HG03354 (cell line): ENCODE results near the gene PRM1.
A peak's percentile ranks its signal among the peaks of the same experiment; 100 is the strongest.

Experiments
- ATAC-seq: cut with Tn5 transposase; IDR thresholded peaks from one replicate; pipeline ENCODE4 v1.9.1; 2021; ENCODE audit warnings: mild to moderate bottlenecking; ENCODE audit not compliant: unreplicated experiment, poor library complexity, severe bottlenecking

Gene PRM1, protein sequence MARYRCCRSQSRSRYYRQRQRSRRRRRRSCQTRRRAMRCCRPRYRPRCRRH

DNA sequence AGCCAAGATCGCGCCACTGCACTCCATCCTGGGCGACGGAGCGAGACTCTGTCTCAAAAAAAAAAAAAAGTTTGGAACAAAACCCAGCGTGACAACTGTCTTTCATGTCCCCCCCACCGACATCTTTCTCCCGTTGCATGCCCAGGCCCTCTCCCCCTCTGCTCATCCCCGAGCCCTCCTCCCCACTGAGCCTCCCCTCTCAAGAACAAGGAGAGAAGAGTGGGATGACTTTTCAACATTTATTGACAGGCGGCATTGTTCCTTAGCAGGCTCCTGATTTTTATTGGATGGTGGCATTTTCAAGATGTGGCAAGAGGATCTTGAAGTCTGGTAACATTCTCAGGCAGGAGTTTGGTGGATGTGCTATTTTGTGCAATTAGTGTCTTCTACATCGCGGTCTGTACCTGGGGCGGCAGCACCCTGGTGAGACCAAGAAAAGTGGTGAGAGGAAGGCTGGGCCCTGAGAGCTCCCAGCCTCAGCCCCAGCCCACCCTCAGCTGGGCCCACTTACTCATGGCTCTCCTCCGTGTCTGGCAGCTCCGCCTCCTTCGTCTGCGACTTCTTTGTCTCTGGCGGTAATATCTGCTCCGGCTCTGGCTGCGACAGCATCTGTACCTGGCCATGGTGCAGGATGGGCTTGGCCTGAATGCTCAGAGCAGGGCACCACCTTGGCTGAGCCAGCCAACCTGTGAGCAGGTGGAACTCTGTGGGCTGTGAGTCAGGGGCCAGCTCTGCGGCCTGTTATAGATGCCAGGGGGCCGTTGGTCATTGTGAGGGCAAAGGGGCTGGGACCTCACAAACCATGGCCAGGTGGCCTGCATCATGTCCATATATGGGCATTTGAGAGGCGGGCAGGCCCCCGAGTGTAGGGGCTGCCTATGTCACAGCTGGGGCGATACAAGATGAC, at the start of gene PRM1:
PRM1 (minus strand) TSS at position 715 of the 907 bp plus-strand sequence; CDS start at position 623, 92 bp downstream.
- ATAC-seq, result no peak

DNA sequence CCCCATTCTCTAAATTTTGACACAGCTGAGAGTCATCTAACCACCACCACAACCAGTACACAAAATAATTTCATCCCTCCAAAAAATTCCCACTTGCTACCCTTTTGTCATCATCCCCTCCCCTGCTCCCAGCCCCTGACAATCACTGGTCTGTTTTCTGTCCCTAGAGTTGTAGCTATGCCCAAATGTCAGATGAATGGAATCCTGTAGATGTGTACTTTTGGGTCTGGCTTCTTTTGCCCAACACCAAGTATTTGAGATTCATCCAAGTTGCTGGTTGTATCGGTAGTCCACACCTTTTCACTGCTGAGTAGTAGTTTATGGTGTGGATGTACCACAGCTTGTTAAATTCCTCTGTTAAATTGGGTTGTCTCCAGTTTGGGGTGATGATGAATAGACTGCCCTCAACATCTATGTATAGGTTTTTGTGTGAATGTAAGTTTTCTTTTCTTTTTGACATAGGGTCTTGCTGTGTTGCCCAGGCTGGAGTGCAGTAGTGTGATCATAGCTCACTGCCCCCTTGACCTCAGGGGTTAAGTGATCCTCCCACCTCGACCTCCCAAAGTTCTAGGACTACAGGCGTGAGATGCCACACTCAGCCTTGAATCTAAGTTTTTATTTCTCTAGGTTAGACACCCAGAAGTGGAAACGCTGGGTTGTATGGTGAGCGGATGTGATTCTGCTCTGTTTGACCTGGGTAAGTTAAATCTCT, 49.6 kb upstream of the PRM1 start:
- no peak for ATAC-seq

DNA sequence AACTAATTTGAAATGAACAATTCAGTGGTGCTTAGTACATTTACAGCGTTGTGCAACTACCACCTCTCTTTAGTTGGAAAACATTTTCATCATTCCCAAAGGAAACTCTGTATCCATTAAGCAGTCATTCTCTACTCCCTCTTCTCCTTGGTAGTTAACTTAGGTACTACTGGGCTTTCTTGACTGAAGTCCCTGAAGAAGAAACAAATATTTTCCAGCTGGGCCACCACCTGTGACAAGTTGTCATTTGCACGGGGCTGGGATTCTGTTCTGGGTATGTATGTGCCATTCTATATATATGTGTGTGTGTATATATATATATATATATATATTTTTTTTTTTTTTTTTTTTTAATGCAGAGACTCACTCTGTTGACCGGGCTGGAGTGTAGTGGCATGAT, 48.8 kb upstream of the PRM1 start:
- no peak for ATAC-seq

DNA sequence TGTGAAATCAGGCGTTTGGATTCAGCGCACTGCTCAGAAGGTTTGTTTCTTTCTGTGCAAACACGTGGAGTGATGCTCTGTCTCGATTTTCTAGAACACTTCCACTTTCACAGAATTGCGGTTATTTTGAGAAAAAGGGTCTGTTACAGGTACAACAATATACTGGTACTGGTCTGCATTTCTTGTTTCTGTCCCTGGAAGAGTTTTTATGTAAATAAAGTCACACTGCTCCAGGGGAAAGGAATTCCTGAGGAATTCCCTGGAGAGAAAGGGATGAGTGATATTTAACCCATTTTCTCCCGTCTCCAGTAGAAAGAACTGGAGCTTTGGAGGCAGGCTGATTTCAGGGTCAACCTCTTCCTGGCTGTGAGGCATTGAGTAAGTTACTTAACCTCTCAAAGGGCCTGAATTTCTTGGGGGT, 48.0 kb upstream of the PRM1 start:
- peak; percentile 36 for ATAC-seq

DNA sequence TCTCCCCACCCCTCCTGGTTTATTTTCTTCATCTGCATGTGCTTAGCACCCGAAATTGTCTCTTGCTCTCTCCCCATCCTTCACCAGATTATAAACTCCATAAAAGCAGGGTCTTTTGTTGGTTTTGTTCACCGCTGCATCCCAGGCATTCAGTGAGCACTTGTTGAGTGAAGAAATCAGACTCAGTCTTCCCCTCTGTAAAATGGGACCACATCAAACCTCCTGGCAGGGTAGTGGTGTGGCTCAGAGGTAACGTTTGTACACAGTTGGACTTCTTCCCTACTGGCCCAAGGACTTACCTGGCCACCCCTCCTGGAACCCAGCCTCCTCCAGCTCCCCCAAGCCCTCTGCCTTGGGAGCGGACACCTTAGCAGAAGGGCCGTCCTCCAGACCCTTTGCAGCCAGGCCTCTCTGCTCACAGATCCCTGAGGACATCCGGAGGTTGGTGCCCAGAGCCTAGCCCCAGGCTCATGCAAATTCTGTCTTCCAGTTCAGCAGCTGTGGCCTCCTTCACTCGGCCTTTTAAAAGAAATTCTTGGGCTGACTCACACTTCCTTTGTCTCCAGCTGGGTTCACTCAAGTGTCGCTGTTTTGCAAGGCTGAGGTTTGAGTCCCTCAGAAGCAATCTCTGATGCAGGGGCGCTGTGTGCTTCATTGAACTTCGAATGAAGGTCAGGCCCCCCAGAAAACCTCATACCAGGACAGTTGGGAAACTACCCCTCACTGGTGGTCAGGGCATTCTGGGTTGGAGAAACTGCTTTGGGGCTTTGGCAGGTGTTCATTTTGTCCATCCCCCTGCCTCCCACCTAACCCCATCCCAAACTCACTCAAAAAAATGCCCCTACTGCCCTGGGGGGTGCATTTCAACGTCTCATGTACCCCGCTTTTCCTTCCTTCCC, 47.3 kb upstream of the PRM1 start:
- ATAC-seq, result peak; percentile 78

DNA sequence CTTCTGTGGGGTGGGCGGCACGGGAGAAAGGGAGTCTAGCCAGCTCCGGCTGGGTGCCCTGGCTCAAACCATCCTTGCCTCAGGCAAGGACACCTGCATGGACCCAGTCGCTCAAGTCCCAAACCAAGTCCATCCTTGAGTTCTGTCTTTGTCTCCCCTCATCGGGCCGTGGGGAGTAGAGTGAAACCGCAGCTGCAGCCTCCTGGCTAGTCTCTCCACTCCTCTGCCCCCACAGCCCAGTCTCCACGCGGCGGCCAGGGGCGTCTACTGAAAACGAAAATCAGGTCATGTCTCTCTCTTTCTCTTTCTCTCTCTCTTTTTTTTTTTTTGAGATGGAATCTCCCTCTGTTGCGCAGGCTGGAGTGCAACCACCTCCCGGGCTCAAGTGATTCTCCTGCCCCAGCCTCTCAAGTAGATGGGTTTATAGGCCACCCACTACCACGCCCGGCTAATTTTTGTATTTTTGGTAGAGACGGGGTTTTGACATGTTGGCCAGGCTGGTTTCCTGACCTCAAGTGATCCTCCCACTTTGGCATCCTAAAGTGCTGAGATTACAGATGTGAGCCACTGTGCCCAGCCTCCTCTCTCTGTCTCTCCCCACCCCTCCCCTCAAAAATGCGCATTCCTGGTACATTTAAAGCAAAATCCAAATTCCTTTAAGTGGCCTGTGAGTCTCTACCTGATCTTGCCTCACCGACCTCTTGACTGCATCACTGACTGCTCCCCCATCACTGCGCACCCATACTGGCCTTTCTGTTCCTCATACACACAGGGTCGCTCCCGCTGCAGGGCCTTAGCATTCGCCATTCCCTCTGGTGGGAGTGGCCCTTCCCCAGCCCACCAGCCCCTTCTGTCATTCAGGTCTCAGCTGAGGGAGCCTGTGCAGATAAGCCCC, 46.4 kb upstream of the PRM1 start:
- peak; percentile 57 for ATAC-seq

DNA sequence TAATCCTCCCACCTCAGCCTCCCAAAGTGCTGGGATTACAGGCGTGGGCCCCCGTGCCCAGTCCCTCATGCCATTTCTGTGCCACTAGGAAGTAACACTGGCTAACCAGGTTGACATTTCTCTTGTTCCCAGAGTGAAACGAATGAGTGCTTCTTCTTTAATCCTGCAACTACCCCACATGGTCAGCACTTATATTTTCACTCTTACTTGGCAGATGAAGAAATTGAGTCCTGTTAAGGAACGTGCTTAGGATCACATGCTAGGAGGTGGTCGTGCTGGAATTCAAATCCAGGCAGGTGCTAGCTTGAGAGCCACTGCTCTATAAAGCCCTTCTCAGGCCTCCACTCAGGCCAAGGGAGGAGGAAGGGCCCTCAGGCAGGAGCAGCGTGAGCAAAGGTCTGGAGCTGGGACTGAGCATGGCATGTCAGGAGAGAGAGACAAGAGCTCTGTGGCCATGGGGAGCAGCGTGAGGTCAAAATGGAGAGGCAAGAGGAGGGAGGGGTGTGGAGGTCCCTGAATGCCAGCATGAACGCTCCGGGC, 45.7 kb upstream of the PRM1 start:
- ATAC-seq, result no peak

DNA sequence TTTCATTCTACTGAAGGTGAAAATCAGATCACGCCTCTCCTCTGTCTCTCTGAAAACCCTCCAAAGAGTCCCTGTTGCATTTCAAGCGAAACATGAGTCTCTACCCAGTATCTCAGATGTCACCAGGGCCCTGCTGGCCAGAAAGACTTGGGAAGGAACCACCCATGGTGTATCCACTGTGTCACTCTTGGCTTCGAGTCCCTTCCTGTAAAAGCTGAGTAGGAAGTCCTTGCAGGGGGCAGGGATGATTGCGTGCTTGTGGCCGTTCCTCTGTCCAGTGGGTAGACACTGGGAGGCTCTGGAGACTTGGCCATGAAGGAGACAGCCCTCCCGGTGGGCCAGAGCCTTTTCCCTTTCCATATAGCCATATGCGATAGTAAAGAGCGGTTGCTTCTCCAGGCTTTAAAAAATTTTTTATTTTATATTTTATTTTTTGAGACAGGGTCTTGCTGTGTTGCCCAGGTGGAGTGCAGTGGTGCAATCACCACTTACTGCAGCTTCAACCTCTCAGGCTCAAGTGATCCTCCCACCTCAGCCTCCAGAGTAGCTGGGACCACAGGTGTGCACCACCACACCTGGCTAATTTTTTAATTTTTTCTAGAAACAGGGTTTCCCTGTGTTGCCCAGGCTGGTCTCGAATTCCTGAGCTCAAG, 45.1 kb upstream of the PRM1 start:
- ATAC-seq, result no peak

DNA sequence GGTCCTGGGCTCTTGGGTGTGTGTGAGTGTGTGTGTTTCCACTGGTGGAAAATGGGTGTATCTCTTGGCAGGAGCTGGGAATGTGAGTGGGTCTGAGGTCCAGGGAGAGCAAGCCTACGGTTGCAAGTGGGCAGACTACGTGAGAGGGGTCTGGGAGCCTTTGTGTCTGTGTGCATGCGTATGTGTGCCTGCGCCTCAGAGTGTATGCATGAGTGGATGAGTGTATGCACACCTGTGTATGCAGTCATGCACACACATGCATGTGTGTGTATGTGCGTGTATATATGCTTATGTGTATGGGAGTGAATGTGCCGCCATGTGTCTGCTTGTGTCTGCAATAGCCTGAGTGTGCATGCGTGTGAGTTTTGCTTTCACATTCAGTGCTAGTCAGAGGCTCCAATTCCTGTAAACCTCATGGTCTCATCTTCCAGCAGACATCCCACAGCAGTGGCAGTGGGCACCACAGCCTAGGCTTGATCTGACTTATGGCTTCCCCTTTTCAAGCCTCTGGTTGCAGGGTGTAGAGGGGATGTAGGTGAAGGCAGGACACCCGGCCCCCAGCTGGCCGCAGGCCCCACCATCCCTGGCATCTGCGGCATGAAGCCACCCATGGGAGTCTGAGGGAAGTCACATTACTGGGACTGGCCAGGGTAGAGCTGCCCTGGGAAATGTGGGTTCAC, 44.4 kb upstream of the PRM1 start:
- ATAC-seq, result no peak

DNA sequence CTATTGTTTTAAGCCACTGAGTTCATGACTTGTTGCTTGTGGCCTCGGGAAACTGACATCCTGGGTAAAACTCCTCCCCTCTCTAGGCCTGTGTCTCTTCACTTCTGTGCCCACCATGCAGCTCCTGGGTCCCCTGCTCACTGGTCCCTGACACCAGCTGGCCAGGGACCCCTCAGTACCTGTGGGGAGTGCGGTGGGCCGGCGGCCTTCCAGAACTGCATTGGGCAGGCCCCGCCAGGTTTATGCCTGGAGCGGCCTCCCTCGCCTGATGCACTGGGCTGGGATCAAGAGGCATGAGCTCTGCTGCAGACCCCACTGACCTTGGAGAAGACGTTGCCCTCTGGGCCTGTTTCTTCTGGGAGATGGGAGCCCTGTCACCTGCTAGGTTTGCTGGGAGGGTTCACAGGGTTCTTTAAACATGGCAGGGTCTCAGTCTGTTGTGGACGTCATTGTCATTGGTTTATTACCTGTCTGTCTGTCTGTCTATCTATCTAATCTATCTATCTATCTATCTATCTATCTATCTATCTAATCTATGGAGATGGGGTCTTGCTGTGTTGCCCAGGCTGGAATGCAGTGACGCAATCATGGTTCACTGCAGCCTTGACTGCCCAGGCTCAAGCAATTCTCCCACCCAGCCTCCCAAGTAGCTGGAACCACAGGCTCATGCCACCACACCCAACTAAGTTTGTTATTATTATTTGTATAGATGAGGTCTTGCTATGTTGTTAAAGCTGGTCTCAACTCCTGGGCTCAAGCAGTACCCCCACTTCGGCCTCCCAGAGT, 42.6 kb upstream of the PRM1 start:
- no peak for ATAC-seq

DNA sequence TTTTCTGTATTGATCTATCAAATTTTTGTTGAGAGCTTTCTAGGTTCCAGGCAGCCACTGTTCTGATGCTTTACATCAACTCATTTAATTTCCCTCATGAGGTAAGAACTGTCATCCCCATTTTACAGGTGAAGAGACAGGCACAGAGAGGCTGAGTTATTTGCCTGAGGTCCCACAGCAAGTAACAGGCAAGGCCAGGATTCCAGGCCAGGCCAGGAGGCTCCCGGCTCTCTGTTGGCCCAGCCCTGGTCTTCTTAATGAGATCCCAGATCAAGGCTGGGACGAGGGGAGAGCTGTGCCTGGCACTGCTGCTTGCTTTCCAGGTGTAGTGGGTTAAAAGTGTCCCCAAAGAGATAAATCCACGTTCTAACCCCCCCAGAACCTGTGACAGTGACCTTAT, 41.7 kb upstream of the PRM1 start:
- ATAC-seq, result no peak

DNA sequence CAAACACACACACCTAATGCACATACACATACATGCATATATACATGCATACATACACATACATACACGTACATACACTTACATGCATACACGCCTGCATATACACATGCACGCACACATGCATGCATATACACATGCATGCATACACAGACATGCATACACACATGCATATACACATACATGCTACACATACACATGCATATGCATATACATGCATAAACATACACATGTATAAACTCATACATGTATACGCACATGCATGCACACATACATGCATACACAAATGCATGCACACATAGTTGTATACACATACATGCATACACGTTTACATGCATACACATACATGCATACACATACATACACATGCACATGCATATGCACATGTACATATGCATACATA, 40.5 kb upstream of the PRM1 start:
- ATAC-seq, result no peak

DNA sequence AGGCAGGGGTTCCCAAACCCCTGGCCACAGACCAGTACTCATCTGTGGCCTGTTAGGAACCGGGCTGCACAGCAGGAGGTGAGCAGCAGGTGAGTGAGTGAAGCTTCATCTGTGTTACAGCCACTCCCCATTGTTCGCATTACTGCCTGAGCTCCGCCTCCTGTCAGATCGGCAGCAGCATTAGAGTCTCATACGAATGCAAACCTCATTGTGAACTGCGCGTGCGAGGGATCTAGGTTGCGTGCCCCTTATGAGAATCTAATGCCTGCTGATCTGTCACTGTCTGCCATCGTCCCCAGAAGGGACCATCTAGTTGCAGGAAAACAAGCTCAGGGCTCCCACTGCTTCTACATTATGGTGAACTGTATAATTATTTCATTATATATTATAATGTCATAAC, 39.0 kb upstream of the PRM1 start:
- ATAC-seq, result no peak

DNA sequence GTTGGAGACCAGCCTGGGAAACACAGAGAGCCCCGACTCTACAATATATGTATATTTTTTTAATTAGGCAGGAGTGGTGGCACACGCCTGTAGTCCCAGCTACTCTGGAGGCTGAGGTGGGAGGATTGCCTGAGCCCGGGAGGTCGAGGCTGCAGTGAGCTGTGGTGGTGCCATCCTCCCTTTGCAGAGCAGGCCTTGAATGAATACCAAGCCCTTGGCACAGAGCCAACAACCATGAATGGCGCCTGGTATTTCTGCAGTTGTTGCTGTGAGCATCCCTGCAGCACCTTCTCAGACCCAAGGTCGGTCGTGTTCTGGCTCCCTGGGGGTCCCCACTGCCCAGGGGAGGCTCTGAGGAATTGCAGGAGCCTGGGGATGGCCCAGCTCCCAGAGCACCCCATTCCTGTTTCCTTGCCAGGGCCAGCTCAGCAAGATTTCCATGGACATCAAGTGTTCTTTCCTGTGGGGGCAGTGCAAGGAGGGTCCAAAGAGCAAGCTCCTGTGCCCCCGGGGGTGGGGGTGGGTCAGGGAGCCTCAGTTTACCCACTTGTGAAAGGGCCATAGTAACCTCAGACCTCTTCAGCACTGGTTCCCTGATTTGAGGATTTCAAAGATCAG, 38.5 kb upstream of the PRM1 start:
- no peak for ATAC-seq

DNA sequence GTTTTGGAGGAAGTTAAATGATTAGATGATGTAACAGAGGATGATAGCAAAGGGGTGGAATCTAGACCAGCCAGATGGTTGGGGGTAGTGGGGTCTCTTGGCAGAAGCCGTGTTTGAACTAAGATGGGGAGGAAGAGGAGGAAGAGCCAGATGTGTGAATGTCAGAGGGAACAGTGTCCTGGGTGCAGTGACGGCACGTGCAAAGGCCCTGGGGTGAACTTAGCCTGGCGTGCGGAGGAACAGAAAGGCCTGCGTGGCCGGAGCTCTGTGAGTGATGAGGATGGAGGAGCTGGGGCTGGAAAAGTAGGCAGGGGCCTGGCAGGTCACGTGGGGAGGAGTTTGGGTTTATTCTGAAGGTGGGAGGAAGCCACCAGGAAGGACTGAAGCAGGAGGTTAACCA, 37.7 kb upstream of the PRM1 start:
- ATAC-seq, result no peak

DNA sequence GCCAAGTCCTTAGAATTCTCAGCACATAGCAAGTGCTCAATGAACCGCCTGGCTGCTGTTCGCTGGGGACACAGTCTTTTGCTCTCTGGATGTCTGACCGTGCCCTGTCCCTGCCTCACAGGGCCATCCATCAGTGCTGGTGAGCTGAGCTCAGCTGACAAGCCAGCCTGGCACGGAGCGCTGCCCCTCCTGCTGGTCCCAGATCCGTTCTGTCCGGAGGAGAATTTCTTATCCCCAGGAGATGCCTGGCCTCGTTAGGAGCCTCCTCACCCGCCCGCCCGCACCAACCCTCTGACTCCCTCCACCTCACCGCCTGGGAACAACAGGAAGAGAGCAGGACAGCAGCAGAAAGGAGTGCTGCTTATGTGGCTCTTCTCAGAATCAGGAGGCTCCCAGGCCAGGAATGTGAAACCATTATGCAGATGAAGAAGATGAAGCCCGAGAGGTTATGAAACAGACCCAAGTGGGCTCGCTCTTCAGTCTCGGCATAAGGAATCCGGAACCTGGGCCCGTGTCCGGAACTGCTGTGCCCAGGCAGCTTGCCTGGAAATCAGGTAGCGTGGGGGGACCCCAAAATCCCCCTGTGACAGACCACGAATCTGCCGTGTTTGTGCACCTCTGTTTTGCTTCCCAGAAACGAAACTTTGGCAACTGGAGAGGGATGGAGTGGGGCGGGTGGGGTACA, 35.3 kb upstream of the PRM1 start:
- ATAC-seq, result no peak
